GM12891 (cell line): ENCODE data around the gene USP46.

Experiments
- DNase-seq: peaks from one replicate; pipeline ENCODE4 v3.0.0; 2011; ENCODE audit warnings: low spot score; ENCODE audit not compliant: insufficient read length
- FAIRE-seq: peaks from 2 replicates; lab custom pipeline; 2011; peaks lifted over from hg19 to GRCh38; lab: Jason Lieb, UNC
- PAX5 ChIP-seq: IDR thresholded peaks from 2 replicates; pipeline ENCODE4 v1.6.1; 2011; ENCODE audit warnings: low read length, moderate library complexity, mild to moderate bottlenecking; ENCODE audit not compliant: insufficient read depth, severe bottlenecking
- POLR2A ChIP-seq: IDR thresholded peaks from 2 replicates; pipeline ENCODE4 v1.6.1; 2011; ENCODE audit warnings: low read depth, low read length, control low read depth
- POLR2AphosphoS5 ChIP-seq: IDR thresholded peaks from 2 replicates; pipeline ENCODE4 v1.6.1; 2011; ENCODE audit warnings: low read depth, low read length, control low read depth
- POU2F2 ChIP-seq: IDR thresholded peaks from 2 replicates; pipeline ENCODE4 v1.6.1; 2011; ENCODE audit warnings: low read depth, mild to moderate bottlenecking, control low read depth, low read length, moderate library complexity
- SPI1 ChIP-seq: IDR thresholded peaks from 2 replicates; pipeline ENCODE4 v1.6.1; 2011; ENCODE audit warnings: low read depth, low read length, control low read depth
- TAF1 ChIP-seq: IDR thresholded peaks from 2 replicates; pipeline ENCODE4 v1.6.1; 2011; ENCODE audit warnings: low read depth, low read length, control low read depth

The USP46 gene

DNA sequence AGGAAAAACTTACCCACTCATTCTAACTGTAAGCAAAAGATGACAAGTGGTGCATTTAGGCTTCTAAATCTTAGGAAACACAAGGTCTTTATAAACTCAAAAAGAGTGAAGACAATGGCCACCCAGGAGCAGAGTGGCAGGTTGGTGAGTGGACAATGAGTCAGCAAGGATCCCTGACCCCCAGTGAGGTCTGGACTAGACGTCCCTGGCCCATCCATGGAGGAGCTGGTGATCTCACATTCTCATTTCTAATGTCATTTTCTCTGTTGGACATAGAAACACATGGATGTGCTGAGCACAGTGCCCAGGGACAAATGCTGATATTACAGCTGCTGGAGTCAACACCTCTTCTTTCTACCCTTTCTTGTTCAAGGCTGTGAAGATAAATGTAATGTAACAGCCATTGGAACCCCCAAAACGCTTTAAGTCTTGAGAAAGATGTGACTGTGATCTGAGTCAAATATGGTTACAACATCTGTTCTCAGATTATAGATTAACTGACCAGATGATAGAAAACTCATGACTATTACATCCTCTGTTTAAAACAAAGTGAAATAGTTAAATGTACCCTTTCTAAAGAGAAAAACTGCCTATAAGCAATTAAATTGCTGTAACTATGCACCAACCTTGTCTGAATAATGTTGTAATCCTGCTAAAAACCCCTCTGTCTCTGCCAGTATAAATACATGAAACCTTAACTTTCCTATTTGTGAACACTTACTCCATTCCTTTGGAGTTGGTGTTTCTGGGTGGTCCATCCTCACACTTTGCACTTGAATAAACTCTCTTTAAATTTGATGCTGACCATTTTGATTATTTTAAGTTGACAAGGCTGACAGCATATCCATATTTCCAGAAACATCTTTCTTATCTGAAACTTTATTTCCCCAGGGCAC, 92.7 kb downstream of the USP46 start:
- DNase-seq (no peak), FAIRE-seq (no peak)
- TF ChIP-seq POLR2A (no peak), PAX5 (no peak), SPI1 (no peak), POLR2AphosphoS5 (no peak), POU2F2 (no peak)

GRCh38 chr4:52560844-52561280, 98.2 kb downstream of the USP46 start:
- FAIRE-seq (no peak), DNase-seq (no peak)
- no peak for TF ChIP-seq SPI1
- no peak for TF ChIP-seq POLR2A
- TF ChIP-seq POU2F2, result no peak
- TF ChIP-seq TAF1, result no peak
- no peak for TF ChIP-seq PAX5

DNA sequence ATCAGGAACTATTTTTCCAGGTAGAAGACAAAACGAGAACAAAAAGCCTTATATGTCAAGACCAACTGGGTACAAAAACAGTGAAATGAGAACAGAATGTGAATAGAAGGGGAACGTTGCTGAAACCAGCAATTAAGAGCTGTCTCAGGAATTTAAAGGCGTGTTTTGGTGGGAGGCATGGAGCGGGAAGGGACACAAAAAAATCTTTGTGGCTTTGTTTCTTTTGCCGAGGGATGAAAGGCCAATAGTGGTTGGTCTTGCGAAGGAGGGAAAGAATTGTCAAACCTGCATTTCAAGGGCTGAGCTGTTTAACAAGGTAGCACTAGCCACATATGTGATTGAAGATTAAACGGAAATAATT, 103.8 kb downstream of the USP46 start:
- DNase-seq (no peak), FAIRE-seq (no peak)
- TF ChIP-seq TAF1 (no peak), POLR2A (no peak), POU2F2 (no peak), SPI1 (no peak), POLR2AphosphoS5 (no peak), PAX5 (no peak)

- no peak for DNase-seq
- TF ChIP-seq SPI1, result no peak
- no peak for TF ChIP-seq POU2F2
- no peak for TF ChIP-seq POLR2A
- TF ChIP-seq PAX5, result no peak
- no peak for TF ChIP-seq TAF1
- TF ChIP-seq POLR2AphosphoS5, result no peak
Measured at GRCh38 chr4:52554612-52555355, 104.3 kb downstream of the USP46 start.

GRCh38 chr4:52552778-52553177, 106.3 kb downstream of the USP46 start:
- FAIRE-seq (no peak), DNase-seq (no peak)
- TF ChIP-seq POU2F2 (no peak), SPI1 (no peak), POLR2A (no peak), TAF1 (no peak), PAX5 (no peak), POLR2AphosphoS5 (no peak)

More at GRCh38 chr4:52554612-52555355, 104.3 kb downstream of the USP46 start:
- no peak for FAIRE-seq

DNA sequence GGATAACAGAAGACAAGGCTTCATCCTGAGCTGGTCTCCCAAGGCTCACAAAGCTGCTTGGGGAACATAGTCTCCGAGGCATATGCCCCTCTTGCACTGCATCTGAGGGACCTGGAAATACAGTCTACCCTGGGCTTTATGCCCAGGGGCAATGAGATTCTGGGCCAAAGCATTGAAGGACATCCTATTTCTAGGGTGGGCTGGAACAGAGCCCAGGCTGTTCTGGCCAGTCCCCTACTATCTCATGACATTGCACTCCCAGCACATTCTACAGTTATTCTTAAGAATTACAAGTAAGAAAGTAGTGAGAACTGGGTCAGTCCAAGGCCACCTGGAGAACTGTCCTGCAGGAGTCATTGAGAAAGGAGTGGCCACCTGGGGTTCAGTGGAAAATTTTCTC, 107.6 kb downstream of the USP46 start:
- FAIRE-seq (no peak), DNase-seq (no peak)
- no peak for TF ChIP-seq POLR2AphosphoS5
- no peak for TF ChIP-seq POU2F2
- no peak for TF ChIP-seq TAF1

GRCh38 chr4:52550186-52550585, 108.9 kb downstream of the USP46 start:
- TF ChIP-seq TAF1 (no peak), SPI1 (no peak)
- FAIRE-seq, result no peak
- DNase-seq, result no peak

DNA sequence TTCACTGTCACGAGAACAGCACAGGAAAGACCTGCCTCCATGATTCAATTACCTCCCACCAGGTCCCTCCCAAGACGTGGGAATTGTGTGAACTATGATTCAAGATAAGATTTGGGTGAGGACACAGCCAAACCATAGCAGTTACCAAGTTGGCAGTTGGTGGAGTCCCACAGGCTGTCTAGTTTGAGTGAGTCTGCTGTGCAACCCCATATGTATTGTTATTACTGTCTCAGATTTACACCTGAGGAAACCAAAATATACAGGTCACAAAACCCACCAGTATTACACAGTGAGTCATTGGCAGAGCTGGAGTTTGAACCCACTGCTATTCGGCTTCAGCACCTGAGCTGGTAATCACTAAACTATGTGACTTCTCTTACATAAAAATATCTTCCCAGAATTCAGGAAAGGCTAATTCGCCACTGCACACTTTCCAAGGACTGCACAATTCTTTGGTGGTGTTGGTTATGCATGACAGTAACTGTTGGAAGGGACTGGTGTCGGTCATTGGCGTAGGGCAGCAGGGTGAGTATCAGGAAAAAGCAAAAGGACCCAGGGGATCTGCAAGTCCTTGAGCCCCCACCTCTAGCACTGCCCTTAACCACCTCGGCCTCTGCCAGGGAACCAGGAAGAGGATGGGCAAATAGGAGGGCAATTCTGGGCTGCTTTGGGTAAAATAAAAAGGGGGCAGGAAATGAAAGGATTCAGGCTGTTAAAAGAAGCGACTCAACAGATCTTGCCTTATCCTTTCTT, 110.1 kb downstream of the USP46 start:
- no peak for DNase-seq
- no peak for FAIRE-seq
- TF ChIP-seq POLR2A (no peak), PAX5 (no peak), TAF1 (no peak), SPI1 (no peak), POU2F2 (no peak), POLR2AphosphoS5 (no peak)

DNA sequence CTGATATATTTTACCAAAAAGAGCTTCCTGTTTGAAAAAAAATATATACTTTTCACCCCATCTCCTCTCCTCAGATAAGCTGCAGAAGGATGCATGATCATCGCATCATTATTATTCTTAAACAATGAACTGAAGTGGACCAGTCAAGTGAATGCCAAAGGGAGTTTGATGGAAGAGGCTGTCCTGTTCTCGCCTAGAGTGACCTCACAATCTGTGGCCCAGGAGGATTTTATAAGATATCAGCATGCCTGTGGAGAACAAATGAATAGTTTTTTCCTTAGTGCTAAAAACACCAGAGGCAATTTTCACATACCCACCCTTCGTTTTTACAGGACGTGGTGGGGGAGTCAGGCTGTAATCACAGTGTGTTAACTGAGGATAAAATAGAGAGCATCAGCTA, 112.7 kb downstream of the USP46 start:
- TF ChIP-seq POU2F2, result no peak
- TF ChIP-seq PAX5, result no peak
- no peak for TF ChIP-seq POLR2AphosphoS5
- TF ChIP-seq SPI1, result no peak
- no peak for TF ChIP-seq POLR2A
- TF ChIP-seq TAF1, result no peak
- no peak for DNase-seq
- FAIRE-seq, result no peak
